HG02973 (cell line): Measurements from ENCODE around the gene PLS3.
"Not testable (repeated sequence)": the region's sequence is repeated elsewhere in the genome, so short reads cannot be mapped to it uniquely, and the experiment has no call there.

Experiments used
- ATAC-seq: cut with Tn5 transposase; IDR thresholded peaks from one replicate; pipeline ENCODE4 v1.9.1; 2021; ENCODE audit warnings: moderate library complexity; ENCODE audit not compliant: unreplicated experiment

PLS3 gene, protein sequence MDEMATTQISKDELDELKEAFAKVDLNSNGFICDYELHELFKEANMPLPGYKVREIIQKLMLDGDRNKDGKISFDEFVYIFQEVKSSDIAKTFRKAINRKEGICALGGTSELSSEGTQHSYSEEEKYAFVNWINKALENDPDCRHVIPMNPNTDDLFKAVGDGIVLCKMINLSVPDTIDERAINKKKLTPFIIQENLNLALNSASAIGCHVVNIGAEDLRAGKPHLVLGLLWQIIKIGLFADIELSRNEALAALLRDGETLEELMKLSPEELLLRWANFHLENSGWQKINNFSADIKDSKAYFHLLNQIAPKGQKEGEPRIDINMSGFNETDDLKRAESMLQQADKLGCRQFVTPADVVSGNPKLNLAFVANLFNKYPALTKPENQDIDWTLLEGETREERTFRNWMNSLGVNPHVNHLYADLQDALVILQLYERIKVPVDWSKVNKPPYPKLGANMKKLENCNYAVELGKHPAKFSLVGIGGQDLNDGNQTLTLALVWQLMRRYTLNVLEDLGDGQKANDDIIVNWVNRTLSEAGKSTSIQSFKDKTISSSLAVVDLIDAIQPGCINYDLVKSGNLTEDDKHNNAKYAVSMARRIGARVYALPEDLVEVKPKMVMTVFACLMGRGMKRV

DNA sequence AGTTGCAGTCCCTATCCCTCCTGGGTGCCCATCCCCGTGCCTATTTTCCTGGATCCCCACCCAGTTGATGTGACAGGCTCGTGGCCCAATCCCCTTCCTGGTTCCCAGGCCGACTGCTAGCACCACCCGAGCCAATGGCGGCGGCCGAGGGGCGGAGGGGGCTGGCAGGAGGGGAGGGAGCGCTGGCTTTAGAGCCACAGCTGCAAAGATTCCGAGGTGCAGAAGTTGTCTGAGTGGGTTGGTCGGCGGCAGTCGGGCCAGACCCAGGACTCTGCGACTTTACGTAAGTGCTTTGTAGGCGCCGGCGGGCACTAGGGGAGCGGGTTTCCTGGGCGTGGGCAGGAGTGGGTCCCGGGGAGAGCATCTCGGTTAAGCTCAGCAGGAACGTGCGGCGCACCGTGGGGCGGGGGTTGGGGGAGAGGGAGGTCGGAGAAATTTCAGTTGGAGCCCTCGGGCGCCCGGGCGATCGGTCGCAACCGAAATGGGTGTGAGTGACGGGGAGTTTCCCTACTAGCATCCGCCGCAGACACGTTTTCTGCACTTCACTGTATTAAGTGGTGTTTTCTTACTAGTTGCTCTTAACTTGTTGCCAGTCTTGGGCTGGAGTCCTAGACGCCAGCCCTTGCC, at the start of gene PLS3:
Gene PLS3 (plus strand): TSS at position 197 of the 627 bp plus-strand sequence. CDS start 49,077 bp downstream, outside the sequence.
- peak; percentile 79 for ATAC-seq

DNA sequence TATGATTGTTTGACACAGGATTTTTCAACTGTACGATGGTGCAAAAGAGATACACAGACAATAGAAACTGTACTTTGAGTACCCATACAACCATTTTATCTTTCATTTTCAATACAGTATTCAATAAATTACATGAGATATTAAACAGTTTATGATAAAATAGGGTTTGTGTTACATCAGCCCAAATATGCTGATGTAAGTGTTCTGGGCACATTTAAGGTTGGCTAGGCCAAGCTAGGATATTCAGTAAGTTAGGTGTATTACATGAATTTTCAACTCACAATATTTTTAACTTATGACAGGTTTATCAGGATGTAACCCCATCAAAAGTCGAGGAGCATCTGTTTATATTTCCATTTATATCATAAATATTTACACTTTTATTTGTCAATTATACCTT, 42.9 kb upstream of the PLS3 start:
- ATAC-seq: no peak

DNA sequence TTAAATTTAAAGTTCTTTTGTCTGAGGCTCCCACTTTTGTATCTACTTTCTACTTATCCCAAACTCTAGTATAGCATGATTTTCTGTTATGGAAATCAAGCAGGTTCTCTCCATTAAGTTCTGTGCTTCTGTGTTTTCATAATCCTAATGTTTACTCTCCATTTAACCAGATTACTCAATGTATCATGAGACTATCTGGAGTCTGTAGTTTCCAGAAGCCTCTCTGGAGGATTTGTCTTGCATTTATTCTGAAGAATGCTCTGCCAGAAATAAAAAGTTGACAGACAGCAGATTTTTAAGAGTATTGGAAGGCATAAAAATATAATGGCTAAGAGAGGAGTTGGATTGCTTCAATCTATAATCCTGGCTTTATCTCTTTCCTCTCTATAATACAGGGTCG, 39.2 kb upstream of the PLS3 start:
- no peak for ATAC-seq

DNA sequence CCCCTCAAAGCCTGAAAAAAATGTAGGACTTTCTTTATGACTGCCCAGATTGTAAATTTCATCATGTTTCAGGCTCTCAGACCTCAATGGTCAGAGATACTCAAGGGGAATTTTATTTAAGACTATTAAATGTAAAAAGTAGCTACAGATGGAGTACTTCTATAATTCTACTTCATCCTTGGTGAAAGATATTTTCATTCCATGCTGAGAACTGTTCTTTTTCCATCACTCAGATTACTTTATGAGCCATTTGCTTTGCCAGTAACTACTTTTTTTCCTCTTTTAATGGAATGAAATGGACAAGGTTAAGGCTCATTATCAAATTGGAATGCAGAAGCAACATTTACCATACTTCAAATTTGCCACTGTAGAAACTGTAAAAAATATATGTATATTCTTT, 38.0 kb upstream of the PLS3 start:
- ATAC-seq: no peak

DNA sequence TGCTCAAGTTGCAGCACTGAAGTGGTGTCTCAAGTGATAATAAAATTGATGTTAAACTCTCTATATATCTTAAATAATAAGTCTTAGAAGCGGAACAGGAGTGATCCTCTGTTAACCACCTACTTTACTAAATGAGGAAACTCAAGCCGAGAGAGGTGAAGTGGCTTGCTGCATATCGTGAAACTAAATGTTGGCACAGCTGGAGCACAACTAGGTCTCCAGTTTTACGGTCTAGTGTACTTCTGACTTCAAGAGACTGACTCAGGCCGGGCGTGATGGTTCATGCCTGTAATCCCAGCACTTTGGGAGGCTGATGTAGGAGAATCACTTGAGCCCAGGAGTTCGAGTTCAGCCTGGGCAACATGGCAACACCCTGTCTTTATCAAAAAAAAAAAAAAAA, 35.5 kb upstream of the PLS3 start:
- ATAC-seq: no peak

DNA sequence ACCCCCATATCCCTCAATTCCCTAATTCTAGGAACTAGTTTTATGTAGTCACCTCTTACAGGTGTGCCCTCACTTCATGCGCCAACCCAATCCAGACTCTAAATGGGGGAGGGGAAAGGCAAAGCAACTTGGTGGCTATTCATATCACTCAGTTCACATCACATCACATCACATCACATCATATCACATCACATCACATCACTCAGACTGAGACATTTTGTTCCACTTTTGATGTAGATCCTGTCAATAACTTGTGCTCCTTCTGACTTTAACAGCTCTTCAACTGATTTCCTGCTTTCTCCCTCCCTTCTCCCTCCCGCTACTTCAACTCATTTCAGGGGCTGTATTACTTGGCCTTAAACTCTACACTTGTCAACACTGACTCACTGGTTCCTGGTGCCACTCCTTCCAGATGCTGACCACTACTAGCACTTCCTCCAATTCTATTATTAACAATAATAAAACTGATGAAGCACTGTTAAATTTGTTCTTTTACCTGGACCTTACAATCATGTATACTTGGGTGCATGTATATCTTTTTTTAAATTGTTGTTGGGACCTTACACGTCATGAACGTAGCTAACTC, 29.1 kb upstream of the PLS3 start:
- ATAC-seq: no peak

DNA sequence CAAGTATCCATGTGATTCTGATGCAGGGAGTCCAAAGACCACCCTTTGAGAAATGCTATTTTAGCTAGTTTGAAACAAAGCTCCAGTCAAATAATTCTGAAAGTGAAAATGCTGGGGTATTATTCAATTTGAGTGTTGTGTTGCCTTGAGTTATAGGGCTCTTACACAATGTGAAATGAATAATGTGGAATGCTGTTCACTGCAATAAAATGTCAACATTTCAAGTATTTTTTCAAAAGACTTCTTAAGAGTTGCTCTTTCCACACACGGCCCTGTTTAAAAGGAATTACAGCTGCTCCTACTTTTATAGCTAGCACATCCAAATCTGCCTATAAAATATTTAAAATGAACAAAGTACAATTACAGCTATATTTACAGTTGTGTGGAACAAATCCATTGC, 27.5 kb upstream of the PLS3 start:
- ATAC-seq: no peak

DNA sequence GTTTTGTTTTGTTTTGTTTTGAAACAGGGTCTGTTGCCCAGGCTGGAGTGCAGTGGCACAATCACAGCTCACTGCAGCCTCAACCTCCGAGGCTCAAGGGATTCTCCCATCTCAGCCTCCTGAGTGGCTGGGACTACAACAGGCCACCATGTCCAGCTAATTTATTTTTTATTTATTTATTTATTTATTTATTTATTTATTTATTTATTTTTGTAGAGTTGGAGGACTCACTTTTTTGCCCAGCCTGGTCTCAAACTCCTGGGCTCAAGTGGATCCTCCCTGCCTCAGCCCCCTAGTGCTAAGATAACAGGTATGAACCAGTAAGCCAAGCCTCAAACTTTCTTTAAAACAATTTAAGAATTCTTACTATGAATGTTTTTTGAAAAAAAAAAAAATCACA, 26.6 kb upstream of the PLS3 start:
- no peak for ATAC-seq

DNA sequence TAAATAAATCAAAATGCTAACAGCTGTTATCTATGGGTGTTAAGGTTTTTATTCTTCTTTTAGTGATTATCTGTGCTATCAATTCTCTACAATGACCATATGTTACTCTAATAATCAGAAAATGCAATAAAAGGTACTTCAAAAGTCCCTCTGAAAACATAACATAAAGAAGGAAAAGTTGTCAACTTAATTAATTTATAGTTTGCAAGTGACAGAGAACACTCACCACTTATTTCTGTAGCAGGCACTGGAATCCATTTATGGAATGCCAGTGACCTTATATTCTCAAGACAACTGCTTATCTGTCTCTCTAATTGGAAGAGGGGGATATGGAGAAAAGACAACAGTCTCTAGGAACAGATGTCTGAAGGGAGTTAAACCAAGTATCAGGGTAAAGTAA, 25.6 kb upstream of the PLS3 start:
- ATAC-seq: no peak

DNA sequence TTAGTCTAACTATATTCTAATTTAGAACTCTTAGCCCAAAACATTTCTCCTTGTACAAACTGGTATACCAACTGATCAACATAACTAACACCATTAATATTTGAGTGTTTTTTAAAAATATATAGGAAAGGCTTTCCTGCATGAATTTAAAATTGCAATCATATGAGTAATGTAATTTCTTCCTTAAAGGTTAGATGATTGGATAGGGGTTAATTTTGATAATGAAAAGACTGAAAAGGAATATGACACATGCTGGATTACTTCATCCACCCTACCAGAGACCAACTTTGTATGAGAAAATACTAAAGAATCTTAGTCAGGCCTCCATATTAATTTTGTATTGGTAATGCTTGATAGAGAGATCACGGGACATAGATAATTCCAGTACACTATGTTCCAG, 25.1 kb upstream of the PLS3 start:
- ATAC-seq: no peak

DNA sequence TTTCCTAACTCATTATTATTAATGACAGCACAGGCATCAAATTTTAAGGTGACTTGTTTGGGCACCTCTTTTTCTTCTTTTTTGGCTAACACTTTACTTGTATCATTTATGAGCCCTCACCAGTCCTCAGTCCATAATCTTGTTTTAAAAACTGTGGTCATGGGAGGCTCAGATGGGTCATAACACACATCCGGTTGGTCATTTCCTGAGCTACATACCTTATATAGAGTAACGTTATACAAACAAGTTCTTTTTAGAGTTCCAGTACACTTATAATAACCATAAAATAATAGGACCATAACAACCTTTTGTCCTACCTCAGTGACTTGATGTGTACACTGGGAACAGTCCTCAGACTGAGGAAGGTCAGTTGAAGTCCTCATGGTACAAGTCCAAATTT, 21.1 kb upstream of the PLS3 start:
- ATAC-seq: no peak

DNA sequence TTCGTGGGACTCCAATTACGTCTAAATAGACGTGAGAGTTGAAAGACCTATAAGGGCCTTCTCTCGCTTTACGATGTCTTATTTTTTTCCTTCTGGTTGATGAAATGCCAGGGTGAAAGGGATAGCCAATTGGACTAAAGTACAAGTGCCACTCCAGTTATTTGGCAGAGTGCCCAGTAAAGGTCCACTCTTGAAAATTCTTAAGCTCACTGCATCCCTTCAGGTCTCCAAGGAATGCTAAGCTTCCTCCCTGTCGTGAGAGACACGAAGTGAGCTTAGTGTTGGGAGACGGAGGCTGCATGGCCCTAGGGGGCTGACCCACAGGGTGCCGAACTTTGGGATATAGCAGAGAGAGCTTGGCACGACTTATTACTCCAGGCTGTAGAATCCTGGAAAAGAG, 19.9 kb upstream of the PLS3 start:
- ATAC-seq: not testable (repeated sequence)

DNA sequence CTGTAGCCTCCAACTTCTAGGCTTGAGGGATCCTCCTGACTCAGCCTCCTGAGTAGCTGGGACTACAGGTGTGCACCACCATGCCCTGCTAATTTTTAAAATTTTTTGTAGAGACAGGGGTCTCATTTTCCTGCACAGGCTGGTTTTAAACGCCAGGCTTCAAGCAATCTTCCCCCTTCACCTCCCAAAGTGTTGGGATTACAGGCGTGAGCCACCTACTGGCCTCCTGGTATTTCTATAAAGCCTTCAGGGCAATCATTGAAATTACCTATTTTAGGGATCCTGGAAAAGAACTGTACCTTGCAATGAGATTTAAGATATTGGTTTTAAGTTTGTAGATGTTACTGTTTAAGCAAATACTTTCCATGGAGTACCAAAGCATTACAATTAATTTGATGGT, 13.5 kb upstream of the PLS3 start:
- no peak for ATAC-seq

DNA sequence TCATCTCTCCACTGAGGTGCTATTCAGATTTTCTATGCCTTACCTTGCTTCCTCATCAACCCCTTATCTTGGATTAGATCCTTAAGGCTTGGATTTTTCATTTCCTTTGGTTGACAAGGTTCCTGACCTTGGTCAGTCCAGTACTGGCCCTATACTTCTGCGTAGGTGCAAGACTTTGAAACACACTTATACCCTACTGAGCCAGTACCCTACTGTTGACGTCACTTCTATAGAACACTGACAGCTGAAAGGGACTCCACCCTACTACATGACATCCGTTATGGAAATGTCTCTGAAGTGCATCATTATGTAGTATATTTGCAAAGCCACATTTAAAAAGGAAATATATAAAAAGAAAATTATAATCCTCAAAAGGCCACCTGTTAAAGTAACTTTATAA, 12.0 kb upstream of the PLS3 start:
- ATAC-seq: no peak

DNA sequence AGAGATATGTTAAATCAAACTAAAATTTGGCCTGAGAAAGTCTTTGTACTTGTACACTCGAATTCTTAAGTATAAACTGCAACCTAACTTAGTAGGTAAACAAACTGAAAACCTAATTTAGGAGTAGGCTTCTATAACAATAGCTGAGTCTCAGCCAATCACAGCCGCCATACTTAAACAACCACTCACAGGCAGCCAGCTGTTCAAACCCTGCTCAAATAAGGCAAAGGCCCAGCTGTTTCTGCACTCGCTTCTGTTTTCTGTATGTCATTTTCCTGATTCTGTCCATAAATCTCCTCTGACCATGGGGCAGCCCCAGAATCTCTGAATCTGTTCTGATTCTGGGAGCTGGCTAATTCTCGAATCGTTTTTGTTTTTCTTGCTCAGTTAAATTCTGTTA, 7.8 kb upstream of the PLS3 start:
- ATAC-seq: no peak

DNA sequence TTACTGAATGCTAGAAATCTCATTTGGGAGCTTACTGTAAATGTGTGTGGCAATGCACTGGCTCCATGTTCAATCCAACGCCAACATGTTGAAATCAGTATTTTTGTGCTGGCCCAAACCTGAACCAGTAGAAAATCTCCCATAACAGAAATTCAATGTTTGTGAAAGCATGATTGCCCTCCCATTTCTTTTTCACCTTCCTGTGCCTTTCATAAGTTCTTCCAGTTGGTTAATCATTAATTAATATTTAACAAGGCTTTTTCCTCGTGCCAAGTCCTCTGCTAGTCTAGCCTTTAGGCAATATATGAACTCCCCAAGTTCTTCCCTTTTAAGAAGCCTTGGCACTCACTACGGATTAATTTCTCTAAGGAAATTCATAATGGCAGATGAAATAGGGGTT, 1.3 kb upstream of the PLS3 start:
- ATAC-seq: no peak

DNA sequence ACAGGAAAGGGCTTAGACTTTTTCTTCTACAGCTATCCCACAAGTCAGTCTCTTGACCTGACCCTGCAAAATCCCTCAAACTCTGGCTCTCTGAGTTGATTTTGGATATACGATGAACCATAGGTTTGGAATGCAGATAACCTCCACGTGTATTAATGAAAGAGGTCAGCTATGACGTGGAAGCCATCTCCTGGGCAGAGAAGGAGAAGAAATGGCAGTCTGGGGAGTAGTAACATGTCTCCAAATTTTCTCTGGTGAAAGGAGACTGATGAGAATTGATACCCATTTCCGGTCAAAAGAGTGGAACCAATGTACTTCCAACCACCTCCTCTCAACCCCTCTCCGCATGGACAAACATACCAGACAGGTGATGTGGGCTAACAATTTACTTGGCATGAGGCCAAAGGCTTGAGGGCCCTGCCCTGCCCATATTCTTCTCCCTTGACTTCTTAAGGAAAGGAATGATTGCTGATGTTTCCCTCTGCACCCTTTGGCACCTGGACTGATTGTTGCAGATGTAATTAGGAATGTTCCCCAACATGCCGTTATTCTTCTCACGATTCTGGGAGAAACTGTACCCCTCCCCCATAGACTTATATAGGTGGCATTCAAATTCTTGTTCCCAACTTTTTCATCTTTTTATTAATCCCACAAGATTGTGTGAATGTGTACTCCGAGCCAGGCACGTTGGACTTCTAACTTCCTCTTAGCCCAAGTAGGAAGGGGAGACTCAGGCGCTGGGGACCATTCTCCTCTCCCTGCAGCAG, 580 bp upstream of the PLS3 start:
- ATAC-seq: no peak

DNA sequence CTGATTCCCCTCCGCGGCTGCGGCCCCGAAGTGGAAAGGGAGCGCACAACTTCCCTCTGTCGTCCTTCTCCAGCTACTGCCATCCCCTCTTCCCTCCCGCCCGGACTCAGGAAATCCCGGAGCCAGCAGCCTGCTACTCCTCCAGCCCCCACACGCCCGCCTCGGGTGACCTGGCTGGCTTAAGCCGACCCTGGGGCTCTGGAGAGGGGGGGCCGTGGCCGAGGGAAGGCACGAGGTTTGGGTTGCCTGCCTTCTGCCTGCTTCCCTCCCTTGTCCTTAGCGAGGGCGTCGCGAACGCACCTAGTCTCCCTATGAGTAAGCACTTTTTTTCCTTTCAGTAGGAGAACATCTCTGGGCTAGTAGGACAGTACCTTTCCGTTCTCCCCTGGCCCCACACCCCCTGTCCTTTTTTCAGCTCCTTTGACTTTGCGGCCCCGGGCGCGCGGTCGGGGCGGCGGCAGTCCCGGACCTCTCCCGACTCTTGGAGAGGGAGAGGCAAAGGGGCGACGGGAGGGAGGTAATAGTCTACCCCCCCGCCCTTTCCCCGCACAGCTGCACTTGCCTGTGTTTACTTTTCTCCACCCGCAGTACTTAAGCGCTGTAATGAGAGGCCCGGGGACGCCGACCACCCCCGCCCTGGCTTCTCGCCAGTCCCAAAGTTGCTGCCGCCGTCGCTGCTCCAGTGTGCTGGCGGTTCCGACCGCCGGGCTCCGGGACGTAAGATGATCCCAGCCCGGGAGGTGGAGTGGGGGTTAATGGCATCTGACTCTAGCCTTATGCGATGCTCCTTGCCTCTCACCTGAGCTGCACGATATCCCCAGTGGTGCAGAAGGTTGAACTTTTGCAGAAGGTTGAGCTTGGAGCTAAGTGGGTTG, 868 bp downstream of the PLS3 start:
- peak; percentile 34 for ATAC-seq

DNA sequence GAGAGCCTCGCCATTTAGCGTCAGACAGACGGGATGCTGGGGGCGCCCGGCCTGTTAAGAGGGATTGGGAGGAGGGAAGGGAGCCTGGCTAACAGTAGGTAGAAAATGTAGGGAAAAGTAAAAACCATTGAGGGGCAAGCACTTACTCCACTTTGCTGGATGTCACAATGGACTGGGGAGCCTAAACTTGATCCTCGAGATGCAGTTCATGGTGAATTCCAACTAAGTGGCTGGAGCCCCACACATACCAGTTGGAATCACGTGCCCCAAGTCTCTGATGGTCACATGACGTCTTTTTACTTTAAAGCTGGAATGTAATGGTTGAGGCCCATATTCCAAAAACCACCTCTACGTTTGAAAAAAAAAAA, 1.5 kb downstream of the PLS3 start:
- ATAC-seq: no peak

DNA sequence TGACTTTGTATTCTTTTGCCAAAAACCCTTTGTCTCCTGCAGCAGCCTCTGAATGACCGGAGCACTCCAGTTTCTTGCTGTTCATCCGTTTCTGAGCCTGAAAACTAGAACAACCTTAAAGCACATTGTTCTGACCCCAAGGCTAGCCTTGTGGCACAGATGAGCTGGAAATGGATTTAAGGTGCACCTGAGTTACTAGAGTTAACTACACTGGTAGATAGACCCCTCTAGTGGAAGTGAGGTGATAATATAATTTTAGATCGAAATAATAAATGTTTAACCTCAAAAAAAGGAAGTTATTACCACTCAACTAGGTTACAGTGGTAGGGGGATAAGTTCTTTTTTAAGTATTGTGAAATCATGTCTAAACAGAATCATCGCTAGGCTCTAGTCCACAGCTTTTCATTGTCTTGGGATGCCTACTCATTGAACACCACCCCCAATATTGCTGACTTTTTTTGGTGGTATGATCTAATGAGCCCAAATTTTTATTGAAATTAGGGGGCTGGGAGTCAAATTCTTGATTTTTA, 2.7 kb downstream of the PLS3 start:
- no peak for ATAC-seq
